ENCODE results near the gene GJB2. TPM values are rescaled to one million over a fixed set of nuclear protein-coding genes. Genes with fewer than 3 reads are reported as not detected.

GJB2 gene
- total RNA-seq, 2 donors from 2014 or later: 0.20 TPM; not detected in 1

- Histone ChIP-seq H3K4me3 (no peak overlapping the region), H3K27ac (no peak overlapping the region), H3K27me3 (no peaks in the 10 kb centered on the region), H3K9me3 (no peaks in the 10 kb centered on the region), H3K36me3 (no peaks in the 10 kb centered on the region), H3K4me1 (no peaks in the 10 kb centered on the region)
- DNase-seq (ENCODE audit: low spot score): no peak
- TF ChIP-seq CTCF (IDR thresholded peaks at IDR 0.05): no peak
These were observed 21.4 kb downstream of the GJB2 start for GRCh38 chr13:20171364-20171763.

GRCh38 chr13:20170921-20171320 is 21.8 kb downstream of the GJB2 start:
- no peak overlapping the region for H3K4me3 ChIP-seq
- H3K9me3 ChIP-seq: no peaks in the 10 kb centered on the region
- TF ChIP-seq CTCF (IDR thresholded peaks at IDR 0.05): no peak
- no peak overlapping the region for H3K27ac ChIP-seq
- no peak for DNase-seq (ENCODE audit: low spot score)
- H3K4me1 ChIP-seq: no peaks in the 10 kb centered on the region
- no peaks in the 10 kb centered on the region for H3K36me3 ChIP-seq
- no peaks in the 10 kb centered on the region for H3K27me3 ChIP-seq

DNA sequence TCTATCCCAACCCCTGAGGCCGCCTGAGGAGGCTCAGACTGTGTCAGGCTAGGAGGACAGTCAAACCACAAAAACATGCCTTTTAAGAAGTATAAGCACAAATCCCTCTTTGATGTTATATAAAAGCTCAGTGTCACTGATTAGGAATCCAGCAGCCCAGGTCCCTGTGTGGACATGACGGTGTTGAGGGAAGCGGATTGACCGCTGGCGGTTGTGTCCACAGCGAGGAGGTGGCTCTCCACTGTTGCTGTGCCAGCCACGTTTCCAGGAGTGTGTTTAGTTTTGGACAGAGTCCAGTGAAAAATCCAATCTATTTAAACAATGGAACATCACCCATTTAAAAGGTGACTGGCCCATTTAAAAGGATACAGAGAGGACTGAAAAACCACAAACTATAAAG is 24.3 kb downstream of the GJB2 start:
- Histone ChIP-seq H3K4me1 (peaks cover 0 to 4% of the 10 kb centered on the region in 2 donors), H3K27me3 (no peaks in the 10 kb centered on the region), H3K4me3 (no peak overlapping the region), H3K27ac (no peak overlapping the region), H3K9me3 (no peaks in the 10 kb centered on the region), H3K36me3 (no peaks in the 10 kb centered on the region)
- TF ChIP-seq CTCF (IDR thresholded peaks at IDR 0.05): no peak
- no peak for DNase-seq (ENCODE audit: low spot score)

DNA sequence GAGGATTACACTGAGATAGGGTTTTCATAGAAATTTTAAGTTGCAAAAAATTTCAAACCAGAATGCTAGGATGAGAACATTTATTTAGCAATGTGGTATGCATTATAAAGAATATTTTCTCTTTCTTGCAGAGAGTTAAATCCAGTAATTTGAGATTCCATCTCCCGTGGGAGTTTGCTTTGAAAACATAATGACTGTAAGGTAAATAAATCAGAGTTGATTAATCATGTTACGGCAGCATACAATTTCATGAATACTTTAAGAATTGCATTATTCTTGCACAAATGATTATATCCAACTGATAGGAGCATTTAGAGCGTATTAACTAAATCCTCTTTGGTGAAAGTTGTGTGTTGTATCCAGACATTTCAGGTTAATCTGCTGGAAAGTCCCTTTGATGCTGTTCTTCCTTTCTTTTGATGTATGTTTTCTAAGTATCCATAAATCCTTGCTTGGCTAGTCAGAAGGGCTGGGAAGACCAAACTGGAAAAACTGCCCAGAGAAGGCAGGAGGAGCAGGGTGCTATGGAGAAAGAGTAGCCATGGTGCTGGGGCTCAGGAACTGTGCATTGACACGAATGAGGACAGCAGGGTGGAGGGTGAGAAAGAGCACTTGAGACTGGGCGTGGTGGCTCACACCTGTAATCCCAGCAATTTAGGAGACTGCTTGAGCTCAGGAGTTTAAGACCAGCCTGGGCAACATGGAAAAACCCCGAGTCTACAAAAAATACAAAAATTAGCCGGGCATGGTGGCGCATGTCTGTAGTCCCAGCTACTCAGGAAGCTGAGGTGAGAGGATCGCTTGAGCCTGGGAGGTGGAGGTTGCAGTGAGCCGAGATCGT is 27.1 kb downstream of the GJB2 start:
- Histone ChIP-seq H3K36me3 (no peaks in the 10 kb centered on the region), H3K4me1 (peaks cover 0 to 18% of the 10 kb centered on the region in 2 donors), H3K27ac (no peak overlapping the region), H3K9me3 (no peaks in the 10 kb centered on the region), H3K27me3 (no peaks in the 10 kb centered on the region), H3K4me3 (no peak overlapping the region)
- TF ChIP-seq CTCF (IDR thresholded peaks at IDR 0.05): no peak
- DNase-seq (ENCODE audit: low spot score): no peak

- Histone ChIP-seq H3K36me3 (no peaks in the 10 kb centered on the region), H3K27ac (peak overlapping the region; percentile 71 to 82), H3K9me3 (no peaks in the 10 kb centered on the region), H3K4me1 (peaks cover 0 to 27% of the 10 kb centered on the region in 2 donors), H3K4me3 (peak overlapping the region in 1 of 2 donors; percentile 66), H3K27me3 (peaks cover 4 to 6% of the 10 kb centered on the region in 2 donors)
- DNase-seq (ENCODE audit: low spot score): no peak
- TF ChIP-seq CTCF (IDR thresholded peaks at IDR 0.05): no peak
These were observed 30.8 kb downstream of the GJB2 start for GRCh38 chr13:20161951-20162300.
